Mucosa of stomach (tissue), 1 donor: Measurements from ENCODE around the gene HBP1.

ENCODE experiments used
- H3K27me3 ChIP-seq: one replicate; pipeline ENCODE4 v1.7.0; 2013; ENCODE audit warnings: mild to moderate bottlenecking, low read length; ENCODE audit not compliant: control insufficient read depth, insufficient read depth
- H3K36me3 ChIP-seq: one replicate; pipeline ENCODE4 v1.7.0; 2013; ENCODE audit warnings: low read length; ENCODE audit not compliant: control insufficient read depth, insufficient read depth
- H3K4me1 ChIP-seq: one replicate; pipeline ENCODE4 v1.7.0; 2013; ENCODE audit warnings: mild to moderate bottlenecking, low read length; ENCODE audit not compliant: control insufficient read depth, insufficient read depth
- H3K4me3 ChIP-seq: one replicate; pipeline ENCODE4 v1.7.0; 2013; ENCODE audit warnings: low read length
- H3K9ac ChIP-seq: one replicate; pipeline ENCODE4 v1.7.0; 2013; ENCODE audit warnings: mild to moderate bottlenecking, low read length, moderate library complexity
- H3K9me3 ChIP-seq: one replicate; pipeline ENCODE4 v1.7.0; 2013; ENCODE audit warnings: mild to moderate bottlenecking, low read length, moderate library complexity; ENCODE audit not compliant: control insufficient read depth
- donor health status: Pancreatic carcinoma.

Gene HBP1

DNA sequence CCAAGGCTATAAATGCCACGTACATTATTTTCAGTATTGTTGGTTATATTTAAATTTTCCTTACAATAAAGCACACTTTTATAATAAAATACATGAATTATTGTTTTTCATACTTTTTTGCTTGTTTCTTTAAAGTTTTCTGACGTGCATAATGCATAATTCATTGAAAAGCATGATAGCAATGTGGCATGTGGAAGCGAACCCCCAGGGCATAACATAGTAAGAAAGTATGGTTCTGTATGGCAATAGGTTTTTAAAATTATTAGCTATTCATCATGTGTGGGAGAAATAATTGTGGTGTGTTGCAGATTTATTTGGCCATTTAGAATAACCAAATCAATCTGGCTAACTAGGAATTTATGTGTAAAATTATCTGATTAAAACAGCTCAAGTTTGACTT is 7.4 kb upstream of the HBP1 start:
- Histone ChIP-seq H3K27me3 (no peaks in the 10 kb centered on the region), H3K4me3 (no peak overlapping the region), H3K4me1 (no peaks in the 10 kb centered on the region), H3K9ac (no peak overlapping the region), H3K9me3 (no peaks in the 10 kb centered on the region), H3K36me3 (no peaks in the 10 kb centered on the region)

DNA sequence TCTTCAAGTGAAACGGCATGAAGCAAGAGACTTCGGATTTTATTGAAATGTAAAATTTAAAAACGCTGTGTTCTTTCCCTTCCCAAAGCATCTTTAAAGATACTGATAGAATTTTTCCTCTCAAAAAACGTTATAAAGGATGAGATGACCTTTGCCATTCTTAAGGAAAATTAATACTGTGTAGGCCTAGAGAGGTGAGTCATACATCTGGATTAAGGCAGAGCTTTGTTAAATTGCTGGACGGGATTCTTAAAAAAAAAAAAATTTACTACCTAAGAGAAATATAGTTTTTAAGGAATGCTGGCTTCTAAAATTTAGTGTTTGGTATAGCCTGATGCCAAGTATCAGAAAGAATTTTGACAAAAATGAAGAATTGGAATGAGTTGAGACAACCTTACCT is 6.3 kb upstream of the HBP1 start:
- no peaks in the 10 kb centered on the region for H3K27me3 ChIP-seq
- H3K9me3 ChIP-seq: no peaks in the 10 kb centered on the region
- H3K4me3 ChIP-seq: no peak overlapping the region
- no peaks in the 10 kb centered on the region for H3K36me3 ChIP-seq
- no peaks in the 10 kb centered on the region for H3K4me1 ChIP-seq
- H3K9ac ChIP-seq: no peak overlapping the region

DNA sequence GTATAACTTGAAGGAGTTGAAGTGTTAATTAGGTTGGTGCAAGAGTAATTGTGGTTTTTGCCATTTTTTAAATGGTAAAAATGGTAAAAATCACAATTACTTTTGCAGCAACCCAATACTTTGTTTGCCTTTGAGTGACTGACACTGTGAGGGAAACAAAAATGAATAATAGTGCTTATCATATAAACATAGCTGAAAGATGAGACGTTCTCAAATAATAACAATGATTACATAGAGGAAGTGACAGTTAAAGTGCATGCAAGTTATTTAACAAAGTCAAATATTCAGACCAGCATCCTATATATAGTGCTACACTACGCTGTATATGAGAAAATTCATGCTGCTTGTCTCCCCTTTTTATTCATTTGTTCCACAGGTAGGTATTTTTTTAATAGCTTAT is 4.7 kb upstream of the HBP1 start:
- Histone ChIP-seq H3K4me3 (no peak overlapping the region), H3K9me3 (no peaks in the 10 kb centered on the region), H3K27me3 (no peaks in the 10 kb centered on the region), H3K36me3 (no peaks in the 10 kb centered on the region), H3K9ac (no peak overlapping the region), H3K4me1 (no peaks in the 10 kb centered on the region)

DNA sequence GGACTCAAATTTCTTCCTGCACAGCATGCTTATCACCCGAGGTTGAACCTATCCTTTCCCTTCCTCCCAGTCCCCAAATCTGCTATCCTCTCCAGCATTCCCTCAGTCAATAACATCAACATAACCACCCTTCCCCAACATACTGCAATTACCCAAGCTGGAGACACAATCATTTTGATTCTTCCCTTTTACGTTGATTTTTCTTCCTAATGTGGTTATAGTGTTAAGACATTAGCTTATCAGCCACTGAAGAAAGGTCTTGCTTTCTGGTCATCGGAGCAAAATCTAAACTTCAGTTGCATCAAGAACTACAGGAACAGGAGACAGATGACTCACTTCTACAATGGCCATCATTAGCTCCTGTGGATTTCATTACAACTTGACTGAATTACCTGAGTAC is 3.5 kb upstream of the HBP1 start:
- Histone ChIP-seq H3K4me3 (no peak overlapping the region), H3K4me1 (no peaks in the 10 kb centered on the region), H3K9me3 (no peaks in the 10 kb centered on the region), H3K36me3 (no peaks in the 10 kb centered on the region), H3K9ac (no peak overlapping the region), H3K27me3 (no peaks in the 10 kb centered on the region)

DNA sequence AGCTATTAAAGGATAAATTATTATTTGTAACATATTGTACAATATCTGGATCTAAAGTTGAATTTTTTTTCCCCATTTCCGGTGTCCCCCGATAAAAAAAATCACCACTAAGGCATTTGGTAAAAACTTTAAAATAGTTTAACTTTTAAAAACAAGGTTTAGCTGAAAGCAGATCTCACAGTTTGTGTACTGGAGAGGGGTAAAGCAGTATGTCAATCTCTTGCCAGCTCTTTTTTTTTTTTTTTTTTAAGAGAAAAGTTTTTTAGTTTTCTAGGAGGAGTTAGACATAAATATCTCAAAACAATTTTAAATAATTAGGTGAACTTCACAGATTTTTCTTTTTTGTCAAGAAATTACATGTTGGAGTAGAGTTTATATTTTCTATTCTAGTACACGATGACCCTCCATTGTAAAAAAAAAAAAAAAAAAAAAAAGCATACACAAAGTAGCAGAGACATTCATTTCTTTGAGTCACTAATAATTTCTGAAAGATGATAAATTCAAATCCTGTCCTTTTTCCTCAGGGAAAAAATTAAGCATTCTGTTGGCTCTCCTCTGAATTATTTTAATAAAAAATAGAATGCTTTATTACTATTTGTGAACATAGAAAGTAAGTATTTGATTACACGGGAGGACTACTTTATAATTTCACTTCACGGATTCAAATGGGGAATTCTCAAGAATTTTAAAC is 1.9 kb upstream of the HBP1 start:
- Histone ChIP-seq H3K9ac (peak overlapping the region; percentile 86), H3K27me3 (no peaks in the 10 kb centered on the region), H3K36me3 (no peaks in the 10 kb centered on the region), H3K4me3 (no peak overlapping the region), H3K4me1 (no peaks in the 10 kb centered on the region), H3K9me3 (no peaks in the 10 kb centered on the region)

DNA sequence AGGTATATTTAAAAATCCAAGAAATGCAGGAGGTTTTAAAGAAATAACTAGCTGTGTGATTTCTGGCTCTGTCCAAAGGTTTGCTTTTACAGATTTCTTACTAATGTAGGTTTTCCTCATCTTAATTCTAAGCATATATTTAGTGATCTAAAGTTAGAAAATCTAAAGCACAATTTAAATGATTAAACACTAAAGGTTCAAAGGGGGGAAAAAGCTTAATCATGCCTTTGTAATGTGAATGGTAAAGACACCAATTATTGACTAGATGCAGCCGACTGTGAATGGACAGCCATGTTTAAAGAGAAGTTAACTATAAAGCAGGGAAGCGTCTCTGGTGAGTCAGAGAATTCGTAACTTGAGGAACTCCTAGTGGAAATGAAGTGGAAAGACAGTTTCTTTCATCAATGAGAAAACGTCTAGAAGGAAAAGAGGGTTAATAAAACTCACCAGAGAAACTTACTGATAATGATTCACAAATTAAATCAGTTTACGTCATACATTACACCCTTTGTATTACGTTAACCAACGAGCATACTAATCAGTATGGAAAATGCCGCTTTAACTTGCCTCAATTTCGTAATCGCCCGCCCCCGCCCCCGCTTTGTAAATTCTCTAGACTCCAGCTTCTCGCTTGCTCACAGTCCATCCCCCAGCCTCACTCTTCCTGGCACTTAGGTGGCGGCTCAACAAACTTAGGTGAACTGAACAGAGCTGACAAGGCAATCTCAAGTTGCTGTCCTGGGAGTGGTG is 1.1 kb upstream of the HBP1 start:
- peak overlapping the region; percentile 86 for H3K9ac ChIP-seq
- no peaks in the 10 kb centered on the region for H3K36me3 ChIP-seq
- H3K9me3 ChIP-seq: no peaks in the 10 kb centered on the region
- peak overlapping the region; percentile 68 for H3K4me3 ChIP-seq
- no peaks in the 10 kb centered on the region for H3K27me3 ChIP-seq
- H3K4me1 ChIP-seq: no peaks in the 10 kb centered on the region

DNA sequence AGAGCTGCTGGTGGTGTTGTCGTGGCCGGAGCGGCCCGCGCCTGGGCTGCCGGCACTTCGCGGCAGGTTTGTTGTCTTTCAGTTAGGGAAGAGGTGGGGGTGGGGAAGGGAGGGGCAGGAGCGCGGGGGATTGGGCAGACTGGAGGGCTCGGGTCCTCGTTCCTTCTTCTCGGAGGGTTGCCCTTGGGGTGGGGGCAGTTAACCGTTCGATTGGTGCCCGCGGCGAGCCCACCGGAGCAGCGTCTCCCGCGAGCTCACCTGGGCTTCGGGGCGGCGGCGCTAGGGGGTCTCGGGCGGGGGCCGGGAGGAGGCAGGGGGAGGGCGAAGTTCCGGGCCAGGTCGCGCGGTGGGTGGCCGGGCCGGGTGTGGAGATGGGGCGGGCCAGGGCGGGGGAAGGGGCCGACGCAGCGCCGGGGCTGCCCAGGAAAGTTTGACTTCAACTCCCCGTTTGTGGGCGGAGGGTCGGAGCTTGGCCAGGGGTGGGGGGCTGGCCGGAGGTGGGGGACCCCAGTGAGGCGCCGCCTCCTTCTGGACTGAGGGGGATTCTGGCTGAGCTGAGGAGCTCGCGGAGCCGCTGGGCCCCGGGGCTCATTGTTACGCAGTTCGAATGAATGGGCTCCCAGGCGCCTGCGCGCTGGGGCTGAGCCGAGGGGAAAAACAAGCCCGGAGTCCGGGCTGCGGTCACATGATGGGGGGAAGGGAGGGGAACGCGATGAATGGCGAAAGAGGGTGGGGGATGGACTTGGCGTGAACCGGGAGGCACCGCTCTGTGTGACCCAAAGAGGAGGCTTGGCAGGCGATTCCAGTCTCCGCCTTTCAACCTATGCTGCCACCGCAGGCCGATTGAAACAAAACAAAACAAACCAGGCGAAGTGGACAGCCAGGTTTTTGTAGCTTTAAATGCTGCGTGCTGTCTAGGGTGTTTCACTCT is 582 bp downstream of the HBP1 start:
- peak overlapping the region; percentile 96 for H3K9ac ChIP-seq
- H3K9me3 ChIP-seq: no peaks in the 10 kb centered on the region
- no peaks in the 10 kb centered on the region for H3K36me3 ChIP-seq
- no peaks in the 10 kb centered on the region for H3K27me3 ChIP-seq
- peak overlapping the region; percentile 48 for H3K4me3 ChIP-seq
- peaks cover 6% of the 10 kb centered on the region for H3K4me1 ChIP-seq

DNA sequence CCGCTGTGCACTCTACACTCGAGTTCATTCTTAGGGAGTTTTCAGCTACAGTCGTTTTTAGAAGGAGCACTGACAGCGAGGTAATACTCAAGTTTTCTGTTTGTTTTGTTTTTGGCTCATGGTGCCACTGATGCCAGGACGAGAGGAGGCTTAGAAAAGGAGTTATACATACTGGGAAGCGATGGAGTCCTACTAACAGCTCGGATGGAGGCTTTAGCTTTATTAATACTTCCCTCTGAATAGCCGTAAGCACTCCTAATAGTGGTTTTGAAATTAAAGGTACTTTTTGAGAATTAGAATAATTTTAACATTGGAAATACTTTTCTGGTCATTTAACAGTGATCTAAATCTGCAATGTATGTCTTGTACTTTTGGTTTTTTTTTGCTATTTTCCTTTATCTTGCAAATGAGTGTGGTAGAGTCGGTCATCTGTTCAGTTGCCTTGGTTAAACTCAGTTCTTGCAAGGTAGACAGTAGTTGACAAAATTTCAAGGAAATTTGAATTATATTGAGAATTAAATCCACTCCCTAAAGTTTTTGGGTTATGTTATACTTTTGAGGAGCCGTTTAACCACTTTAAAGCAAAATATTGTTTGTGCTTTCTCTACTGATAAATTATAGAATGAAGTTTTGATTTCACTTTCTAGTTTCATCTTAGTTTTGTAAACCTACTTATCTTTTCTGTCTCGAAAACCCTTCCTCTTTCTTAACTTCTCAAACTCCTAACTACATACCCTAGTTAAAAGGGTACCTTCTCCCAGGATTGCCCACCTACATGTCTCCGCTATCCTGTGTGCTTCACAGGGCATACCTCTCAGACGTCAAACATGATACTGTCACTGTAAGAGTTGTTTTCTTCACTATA is 1.5 kb downstream of the HBP1 start:
- H3K9me3 ChIP-seq: no peaks in the 10 kb centered on the region
- H3K4me3 ChIP-seq: peak overlapping the region; percentile 48
- H3K9ac ChIP-seq: peak overlapping the region; percentile 96
- H3K36me3 ChIP-seq: no peaks in the 10 kb centered on the region
- H3K27me3 ChIP-seq: no peaks in the 10 kb centered on the region
- H3K4me1 ChIP-seq: peaks cover 9% of the 10 kb centered on the region

DNA sequence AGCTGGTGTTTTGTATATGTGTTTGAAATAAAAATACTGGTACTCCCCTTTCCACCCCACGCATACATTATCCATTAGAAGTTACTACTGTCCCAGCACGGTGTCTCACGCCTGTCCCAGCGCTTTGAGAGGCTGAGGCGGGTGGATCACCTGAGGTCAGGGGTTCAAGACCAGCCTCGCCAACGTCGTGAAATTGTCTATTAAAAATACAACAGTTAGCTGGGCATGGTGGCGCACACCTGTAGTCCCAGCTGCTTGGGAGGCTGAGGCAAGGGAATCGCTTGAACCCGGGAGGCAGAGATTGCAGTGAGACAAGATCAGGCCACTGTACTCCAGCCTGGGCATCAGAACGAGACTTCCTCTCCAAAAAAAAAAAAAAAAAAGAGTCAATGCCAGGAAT is 2.7 kb downstream of the HBP1 start:
- no peak overlapping the region for H3K4me3 ChIP-seq

DNA sequence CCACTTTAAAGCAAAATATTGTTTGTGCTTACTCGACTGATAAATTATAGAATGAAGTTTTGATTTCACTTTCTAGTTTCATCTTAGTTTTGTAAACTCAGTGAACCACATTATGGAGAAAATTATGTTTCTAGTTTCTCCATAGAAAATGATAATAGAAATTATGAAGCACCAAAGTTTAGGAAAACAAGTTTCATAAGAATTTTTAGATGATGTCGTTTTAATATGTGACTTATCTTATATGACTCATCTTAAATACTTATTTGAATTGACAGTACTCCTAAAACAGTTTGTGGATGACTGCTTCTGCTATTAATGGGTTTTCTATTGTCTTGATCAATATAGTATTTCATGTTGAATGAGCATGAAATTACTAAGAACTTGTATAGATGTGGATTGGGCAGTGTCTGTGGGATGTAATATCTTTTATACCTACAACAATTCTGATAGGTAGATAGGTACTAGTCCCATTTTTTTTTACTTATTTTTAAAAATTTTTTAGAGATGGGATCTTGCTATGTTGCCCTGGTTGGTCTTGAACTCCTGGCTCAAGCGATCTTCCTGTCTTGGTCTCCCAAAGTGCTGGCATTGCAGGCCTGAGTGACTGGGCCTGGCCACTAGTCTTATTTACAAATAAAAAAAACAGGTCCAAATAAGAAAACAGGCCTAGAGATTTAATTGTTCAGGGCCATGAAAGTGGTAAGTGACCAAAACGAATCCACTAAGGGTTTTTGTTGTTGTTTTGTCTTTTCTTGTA is 3.7 kb downstream of the HBP1 start:
- H3K36me3 ChIP-seq: no peaks in the 10 kb centered on the region
- H3K9me3 ChIP-seq: no peaks in the 10 kb centered on the region
- H3K9ac ChIP-seq: no peak overlapping the region
- no peak overlapping the region for H3K4me3 ChIP-seq
- no peaks in the 10 kb centered on the region for H3K27me3 ChIP-seq
- peaks cover 9% of the 10 kb centered on the region for H3K4me1 ChIP-seq

More for the DNA sequence above, 2.7 kb downstream of the HBP1 start:
- Histone ChIP-seq H3K4me1 (peaks cover 9% of the 10 kb centered on the region), H3K36me3 (no peaks in the 10 kb centered on the region), H3K9ac (no peak overlapping the region), H3K9me3 (no peaks in the 10 kb centered on the region), H3K27me3 (no peaks in the 10 kb centered on the region)

DNA sequence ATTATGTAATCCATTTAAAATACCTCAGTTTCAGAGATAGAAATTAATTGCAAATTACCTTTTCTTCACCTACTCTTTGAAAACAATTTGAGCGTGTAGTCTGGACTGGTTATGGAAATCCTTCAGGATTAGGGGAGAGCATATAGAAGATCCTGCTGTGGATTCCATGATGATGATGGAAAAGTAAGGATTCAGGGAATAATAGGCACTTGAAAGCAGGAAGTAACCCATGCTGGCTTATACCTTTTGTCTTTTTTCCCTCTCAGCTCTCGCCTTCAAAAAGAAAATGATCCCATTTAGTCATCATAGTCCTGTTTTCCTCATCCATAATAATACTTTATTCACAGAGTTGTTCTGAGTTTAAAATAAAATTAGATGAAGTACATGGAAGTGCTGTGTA is 4.4 kb downstream of the HBP1 start:
- Histone ChIP-seq H3K9ac (no peak overlapping the region), H3K36me3 (no peaks in the 10 kb centered on the region), H3K4me3 (no peak overlapping the region), H3K9me3 (no peaks in the 10 kb centered on the region), H3K4me1 (peaks cover 9% of the 10 kb centered on the region), H3K27me3 (no peaks in the 10 kb centered on the region)
